Neural progenitor cell (in vitro differentiated cells): ENCODE data around the gene MSI2. TPM values are rescaled to one million over a fixed set of nuclear protein-coding genes. Genes with fewer than 3 reads are reported as not detected.
A peak's percentile ranks its signal among the peaks of the same experiment; 100 is the strongest.

Experiments
- DNase-seq: peaks from one replicate; pipeline ENCODE4 v3.0.0-alpha.2; 2016; ENCODE audit warnings: low spot score
- H2AFZ ChIP-seq: fragments of 200-600 bp; sonication (generic); replicated peaks from 2 replicates; pipeline ENCODE4 v1.6.1; 2016; ENCODE audit warnings: antibody characterized with exemption
- H3F3A ChIP-seq: fragments of 200-600 bp; sonication (generic); 2 replicates; pipeline ENCODE4 v1.6.1; 2016; ENCODE audit warnings: antibody characterized with exemption, low read depth
- H3K27ac ChIP-seq: fragments of 200-600 bp; sonication (generic); 2 replicates; pipeline ENCODE4 v1.5.1; 2016; ENCODE audit warnings: mild to moderate bottlenecking
- H3K27me3 ChIP-seq: fragments of 200-600 bp; sonication (generic); 2 replicates; pipeline ENCODE4 v1.6.1; 2016; ENCODE audit warnings: mild to moderate bottlenecking, moderate library complexity
- H3K36me3 ChIP-seq: fragments of 200-600 bp; sonication (generic); 2 replicates; pipeline ENCODE4 v1.5.1; 2016
- H3K4me1 ChIP-seq: fragments of 200-600 bp; sonication (generic); 2 replicates; pipeline ENCODE4 v1.6.1; 2016; ENCODE audit warnings: mixed run types
- H3K4me2 ChIP-seq: fragments of 200-600 bp; sonication (generic); 2 replicates; pipeline ENCODE4 v1.6.1; 2016
- H3K4me3 ChIP-seq: fragments of 200-600 bp; sonication (generic); 2 replicates; pipeline ENCODE4 v1.5.1; 2016
- H3K79me2 ChIP-seq: fragments of 200-600 bp; sonication (generic); 2 replicates; pipeline ENCODE4 v1.6.1; 2016; ENCODE audit warnings: low read depth
- H3K9ac ChIP-seq: fragments of 200-600 bp; sonication (generic); 2 replicates; pipeline ENCODE4 v1.6.1; 2016
- H3K9me3 ChIP-seq: fragments of 200-600 bp; sonication (generic); 2 replicates; pipeline ENCODE4 v1.5.1; 2016; ENCODE audit warnings: low read depth
- H4K20me1 ChIP-seq: fragments of 200-600 bp; sonication (generic); 2 replicates; pipeline ENCODE4 v1.6.1; 2016; ENCODE audit warnings: low read depth
- H3K27ac Mint-ChIP-seq: 3 replicates; pipeline ENCODE4 v1.8.0; 2021; ENCODE audit warnings: mixed read lengths
- H3K27me3 Mint-ChIP-seq: 2 replicates; pipeline ENCODE4 v1.8.0; 2022; ENCODE audit warnings: low read depth, mild to moderate bottlenecking, inconsistent platforms, moderate library complexity, mixed read lengths; ENCODE audit not compliant: insufficient read depth
- H3K36me3 Mint-ChIP-seq: 3 replicates; pipeline ENCODE4 v1.8.0; 2021; ENCODE audit warnings: mixed read lengths
- H3K4me1 Mint-ChIP-seq: 3 replicates; pipeline ENCODE4 v1.8.0; 2021; ENCODE audit warnings: mixed read lengths
- H3K4me3 Mint-ChIP-seq: 3 replicates; pipeline ENCODE4 v1.8.0; 2021; ENCODE audit warnings: mild to moderate bottlenecking, moderate library complexity, mixed read lengths
- H3K9me3 Mint-ChIP-seq: 3 replicates; pipeline ENCODE4 v1.8.0; 2020; ENCODE audit warnings: mixed read lengths
- CTCF ChIP-seq: fragments of 200-600 bp; sonication (generic); IDR thresholded peaks from 2 replicates; pipeline ENCODE4 v1.5.1; 2017; ENCODE audit warnings: antibody characterized with exemption, mild to moderate bottlenecking
- EZH2 ChIP-seq: fragments of 200-600 bp; sonication (generic); IDR thresholded peaks from 2 replicates; pipeline ENCODE4 v1.6.1; 2017; ENCODE audit warnings: antibody characterized with exemption, mild to moderate bottlenecking, moderate library complexity
- EZH2phosphoT487 ChIP-seq: fragments of 200-600 bp; sonication (generic); IDR thresholded peaks from 2 replicates; pipeline ENCODE4 v1.6.1; 2017; ENCODE audit warnings: antibody characterized with exemption
- total RNA-seq: library from RNA; depleted of rRNA; stranded (reverse); fragments of >200 nt; gene quantifications from 2 replicates; pipeline ENCODE4 v1.2.3, GENCODE V29; 2015; ENCODE audit warnings: low replicate concordance

MSI2 gene
- total RNA-seq, 1 donor from 2014 or later, result 96.9 TPM

GRCh38 chr17:57289613-57290012, 33.3 kb downstream of the MSI2 start:
- Mint-ChIP-seq H3K9me3 (no peaks in the 10 kb centered on the region), H3K4me3 (no peak overlapping the region), H3K36me3 (peaks cover 31% of the 10 kb centered on the region), H3K4me1 (peaks cover 92% of the 10 kb centered on the region), H3K27me3 (peaks cover 10% of the 10 kb centered on the region), H3K27ac (peak overlapping the region; percentile 57)
- H3K4me3 ChIP-seq, result no peak overlapping the region
- no peak overlapping the region for H3K4me2 ChIP-seq
- H2AFZ ChIP-seq, result no peak overlapping the region
- DNase-seq, result no peak
- no peak overlapping the region for H3K9ac ChIP-seq
- H3K9me3 ChIP-seq, result no peaks in the 10 kb centered on the region
- peaks cover 24% of the 10 kb centered on the region for H3F3A ChIP-seq
- H3K27ac ChIP-seq, result no peak overlapping the region
- H3K36me3 ChIP-seq, result no peaks in the 10 kb centered on the region
- H3K27me3 ChIP-seq, result no peaks in the 10 kb centered on the region
- peaks cover 97% of the 10 kb centered on the region for H3K79me2 ChIP-seq
- no peak for TF ChIP-seq EZH2
- no peak for TF ChIP-seq CTCF
- TF ChIP-seq EZH2phosphoT487, result no peak
- H3K4me1 ChIP-seq, result peaks cover 64% of the 10 kb centered on the region
- peaks cover 97% of the 10 kb centered on the region for H4K20me1 ChIP-seq

- Mint-ChIP-seq H3K4me3 (no peak overlapping the region), H3K27me3 (peaks cover 8% of the 10 kb centered on the region), H3K27ac (no peak overlapping the region), H3K36me3 (peaks cover 33% of the 10 kb centered on the region), H3K9me3 (no peaks in the 10 kb centered on the region), H3K4me1 (peaks cover 92% of the 10 kb centered on the region)
- no peak overlapping the region for H3K4me2 ChIP-seq
- peaks cover 53% of the 10 kb centered on the region for H3K4me1 ChIP-seq
- H4K20me1 ChIP-seq, result peaks cover 91% of the 10 kb centered on the region
- no peak overlapping the region for H2AFZ ChIP-seq
- H3K27me3 ChIP-seq, result no peaks in the 10 kb centered on the region
- no peaks in the 10 kb centered on the region for H3K36me3 ChIP-seq
- no peak for TF ChIP-seq CTCF
- TF ChIP-seq EZH2, result no peak
- TF ChIP-seq EZH2phosphoT487, result no peak
- peaks cover 10% of the 10 kb centered on the region for H3F3A ChIP-seq
- H3K4me3 ChIP-seq, result no peak overlapping the region
- H3K27ac ChIP-seq, result no peak overlapping the region
- no peak for DNase-seq
- no peak overlapping the region for H3K9ac ChIP-seq
- H3K9me3 ChIP-seq, result no peaks in the 10 kb centered on the region
- H3K79me2 ChIP-seq, result peaks cover 97% of the 10 kb centered on the region
Observed at GRCh38 chr17:57290981-57291380, 34.7 kb downstream of the MSI2 start.

- Mint-ChIP-seq H3K9me3 (peaks cover 4% of the 10 kb centered on the region), H3K4me1 (peaks cover 87% of the 10 kb centered on the region), H3K36me3 (peaks cover 38% of the 10 kb centered on the region), H3K27me3 (peaks cover 8% of the 10 kb centered on the region), H3K27ac (peak overlapping the region; percentile 62), H3K4me3 (no peak overlapping the region)
- Histone ChIP-seq H3K27me3 (no peaks in the 10 kb centered on the region), H2AFZ (no peak overlapping the region), H4K20me1 (peaks cover 80% of the 10 kb centered on the region), H3K4me1 (peaks cover 42% of the 10 kb centered on the region), H3K9ac (no peak overlapping the region), H3K4me2 (no peak overlapping the region), H3F3A (peaks cover 1% of the 10 kb centered on the region), H3K79me2 (peaks cover 97% of the 10 kb centered on the region), H3K27ac (peak overlapping the region; percentile 20), H3K36me3 (peaks cover under 1% of the 10 kb centered on the region), H3K4me3 (no peak overlapping the region), H3K9me3 (peaks cover 1% of the 10 kb centered on the region)
- no peak for DNase-seq
- TF ChIP-seq EZH2 (no peak), EZH2phosphoT487 (no peak), CTCF (no peak)
Observed at GRCh38 chr17:57292091-57292490, 35.8 kb downstream of the MSI2 start.
